ENCODE measurements around the gene VTCN1. TPM values are rescaled to one million over a fixed set of nuclear protein-coding genes. Genes with fewer than 3 reads are reported as not detected.

The VTCN1 gene
- total RNA-seq, 1 donor from 2014 or later, result not detected

- Mint-ChIP-seq H3K27me3 (ENCODE audit: insufficient read depth) (no peaks in the 10 kb centered on the region), H3K4me1 (ENCODE audit: low read depth) (no peaks in the 10 kb centered on the region), H3K27ac (no peak overlapping the region), H3K9me3 (no peaks in the 10 kb centered on the region), H3K4me3 (no peak overlapping the region), H3K36me3 (ENCODE audit: low read depth) (no peaks in the 10 kb centered on the region)
- no peak for DNase-seq (ENCODE audit: low spot score)
- intact Hi-C loops (cut with micrococcal nuclease), result no loop called here
These were observed 21.1 kb upstream of the VTCN1 start for GRCh38 chr1:117231748-117232373.

GRCh38 chr1:117231312-117231711 is 20.6 kb upstream of the VTCN1 start:
- Mint-ChIP-seq H3K36me3 (ENCODE audit: low read depth) (no peaks in the 10 kb centered on the region), H3K27me3 (ENCODE audit: insufficient read depth) (no peaks in the 10 kb centered on the region), H3K4me1 (ENCODE audit: low read depth) (no peaks in the 10 kb centered on the region), H3K9me3 (no peaks in the 10 kb centered on the region), H3K4me3 (no peak overlapping the region), H3K27ac (no peak overlapping the region)
- intact Hi-C loops (cut with micrococcal nuclease), result no loop called here
- no peak for DNase-seq (ENCODE audit: low spot score)

GRCh38 chr1:117229217-117229616 is 18.5 kb upstream of the VTCN1 start:
- intact Hi-C loops (cut with micrococcal nuclease), result no loop called here
- Mint-ChIP-seq H3K27me3 (ENCODE audit: insufficient read depth) (no peaks in the 10 kb centered on the region), H3K27ac (no peak overlapping the region), H3K36me3 (ENCODE audit: low read depth) (no peaks in the 10 kb centered on the region), H3K4me1 (ENCODE audit: low read depth) (no peaks in the 10 kb centered on the region), H3K4me3 (no peak overlapping the region), H3K9me3 (no peaks in the 10 kb centered on the region)
- DNase-seq (ENCODE audit: low spot score), result no peak

- no peak overlapping the region for H3K4me3 Mint-ChIP-seq
- DNase-seq (ENCODE audit: low spot score), result no peak
- H3K27me3 Mint-ChIP-seq (ENCODE audit: insufficient read depth), result no peaks in the 10 kb centered on the region
- H3K9me3 Mint-ChIP-seq, result no peaks in the 10 kb centered on the region
- intact Hi-C loops (cut with micrococcal nuclease), result no loop called here
- no peaks in the 10 kb centered on the region for H3K4me1 Mint-ChIP-seq (ENCODE audit: low read depth)
- no peaks in the 10 kb centered on the region for H3K36me3 Mint-ChIP-seq (ENCODE audit: low read depth)
- H3K27ac Mint-ChIP-seq, result no peak overlapping the region
These were observed 15.2 kb upstream of the VTCN1 start for GRCh38 chr1:117225931-117226330.

GRCh38 chr1:117216718-117217117 is 6.0 kb upstream of the VTCN1 start:
- no peaks in the 10 kb centered on the region for H3K27me3 Mint-ChIP-seq (ENCODE audit: insufficient read depth)
- H3K9me3 Mint-ChIP-seq, result no peaks in the 10 kb centered on the region
- no peak overlapping the region for H3K4me3 Mint-ChIP-seq
- H3K27ac Mint-ChIP-seq, result no peak overlapping the region
- no peaks in the 10 kb centered on the region for H3K36me3 Mint-ChIP-seq (ENCODE audit: low read depth)
- no peaks in the 10 kb centered on the region for H3K4me1 Mint-ChIP-seq (ENCODE audit: low read depth)
- no peak for DNase-seq (ENCODE audit: low spot score)
- intact Hi-C loops (cut with micrococcal nuclease), result no loop called here

GRCh38 chr1:117215733-117216462 is 5.2 kb upstream of the VTCN1 start:
- Mint-ChIP-seq H3K4me3 (no peak overlapping the region), H3K9me3 (no peaks in the 10 kb centered on the region), H3K27me3 (ENCODE audit: insufficient read depth) (no peaks in the 10 kb centered on the region), H3K4me1 (ENCODE audit: low read depth) (no peaks in the 10 kb centered on the region), H3K36me3 (ENCODE audit: low read depth) (no peaks in the 10 kb centered on the region), H3K27ac (no peak overlapping the region)
- intact Hi-C loops (cut with micrococcal nuclease), result no loop called here
- DNase-seq (ENCODE audit: low spot score), result no peak

- H3K4me3 Mint-ChIP-seq, result no peak overlapping the region
- H3K36me3 Mint-ChIP-seq (ENCODE audit: low read depth), result no peaks in the 10 kb centered on the region
- no peaks in the 10 kb centered on the region for H3K27me3 Mint-ChIP-seq (ENCODE audit: insufficient read depth)
- no peaks in the 10 kb centered on the region for H3K9me3 Mint-ChIP-seq
- intact Hi-C loops (cut with micrococcal nuclease), result no loop called here
- no peak for DNase-seq (ENCODE audit: low spot score)
- H3K27ac Mint-ChIP-seq, result no peak overlapping the region
- H3K4me1 Mint-ChIP-seq (ENCODE audit: low read depth), result no peaks in the 10 kb centered on the region
These were observed 4.3 kb upstream of the VTCN1 start for GRCh38 chr1:117215019-117215418.

GRCh38 chr1:117213046-117213445 is 2.3 kb upstream of the VTCN1 start:
- Mint-ChIP-seq H3K27ac (no peak overlapping the region), H3K4me3 (no peak overlapping the region), H3K27me3 (ENCODE audit: insufficient read depth) (peaks cover 2% of the 10 kb centered on the region), H3K9me3 (no peaks in the 10 kb centered on the region), H3K4me1 (ENCODE audit: low read depth) (no peaks in the 10 kb centered on the region), H3K36me3 (ENCODE audit: low read depth) (no peaks in the 10 kb centered on the region)
- no peak for DNase-seq (ENCODE audit: low spot score)
- intact Hi-C loops (cut with micrococcal nuclease), result no loop called here

- Mint-ChIP-seq H3K9me3 (no peaks in the 10 kb centered on the region), H3K27ac (no peak overlapping the region), H3K27me3 (ENCODE audit: insufficient read depth) (peaks cover 2% of the 10 kb centered on the region), H3K4me1 (ENCODE audit: low read depth) (no peaks in the 10 kb centered on the region), H3K36me3 (ENCODE audit: low read depth) (no peaks in the 10 kb centered on the region), H3K4me3 (no peak overlapping the region)
- intact Hi-C loops (cut with micrococcal nuclease), result no loop called here
- DNase-seq (ENCODE audit: low spot score), result no peak
These were observed 341 bp downstream of the VTCN1 start for GRCh38 chr1:117210386-117210785.

- Mint-ChIP-seq H3K9me3 (no peaks in the 10 kb centered on the region), H3K4me3 (no peak overlapping the region), H3K27me3 (ENCODE audit: insufficient read depth) (peaks cover 2% of the 10 kb centered on the region), H3K36me3 (ENCODE audit: low read depth) (no peaks in the 10 kb centered on the region), H3K27ac (no peak overlapping the region), H3K4me1 (ENCODE audit: low read depth) (no peaks in the 10 kb centered on the region)
- intact Hi-C loops (cut with micrococcal nuclease), result no loop called here
- DNase-seq (ENCODE audit: low spot score), result no peak
These were observed 1.6 kb downstream of the VTCN1 start for GRCh38 chr1:117209094-117209493.

- intact Hi-C loops (cut with micrococcal nuclease), result no loop called here
- Mint-ChIP-seq H3K36me3 (ENCODE audit: low read depth) (no peaks in the 10 kb centered on the region), H3K27ac (no peak overlapping the region), H3K4me3 (no peak overlapping the region), H3K9me3 (no peaks in the 10 kb centered on the region), H3K27me3 (ENCODE audit: insufficient read depth) (peaks cover 2% of the 10 kb centered on the region), H3K4me1 (ENCODE audit: low read depth) (no peaks in the 10 kb centered on the region)
- no peak for DNase-seq (ENCODE audit: low spot score)
These were observed 2.1 kb downstream of the VTCN1 start for GRCh38 chr1:117208580-117208979.

GRCh38 chr1:117205368-117205767 is 5.4 kb downstream of the VTCN1 start:
- intact Hi-C loops (cut with micrococcal nuclease), result no loop called here
- Mint-ChIP-seq H3K27ac (no peak overlapping the region), H3K36me3 (ENCODE audit: low read depth) (no peaks in the 10 kb centered on the region), H3K9me3 (no peaks in the 10 kb centered on the region), H3K4me1 (ENCODE audit: low read depth) (no peaks in the 10 kb centered on the region), H3K27me3 (ENCODE audit: insufficient read depth) (peaks cover 5% of the 10 kb centered on the region), H3K4me3 (no peak overlapping the region)
- no peak for DNase-seq (ENCODE audit: low spot score)

GRCh38 chr1:117201808-117202207 is 8.9 kb downstream of the VTCN1 start:
- intact Hi-C loops (cut with micrococcal nuclease), result no loop called here
- Mint-ChIP-seq H3K9me3 (no peaks in the 10 kb centered on the region), H3K4me1 (ENCODE audit: low read depth) (no peaks in the 10 kb centered on the region)

More at GRCh38 chr1:117201808-117202207, 8.9 kb downstream of the VTCN1 start:
- Mint-ChIP-seq H3K4me3 (no peak overlapping the region), H3K27ac (no peak overlapping the region), H3K27me3 (ENCODE audit: insufficient read depth) (peaks cover 6% of the 10 kb centered on the region), H3K36me3 (ENCODE audit: low read depth) (no peaks in the 10 kb centered on the region)
- no peak for DNase-seq (ENCODE audit: low spot score)
